ENCODE measurements around the gene ALOX12B. TPM values are rescaled to one million over a fixed set of nuclear protein-coding genes. Genes with fewer than 3 reads are reported as not detected.

ALOX12B gene
- total and polyA plus RNA-seq, 4 donors = not detected

- Histone ChIP-seq H3K4me1 (ENCODE audit: control insufficient read depth in 4 of 4, insufficient read depth in 4 of 4, low read length in 3 of 4) (peaks cover 0 to 24% (median 16%) of the 10 kb centered on the region in 4 donors), H3K27ac (ENCODE audit: low read depth in 1 of 2, low read length in 2 of 2) (no peak overlapping the region), H3K27me3 (ENCODE audit: control insufficient read depth in 4 of 4, insufficient read depth in 4 of 4, low read length in 3 of 4) (peaks cover 0 to 12% (median 3%) of the 10 kb centered on the region in 4 donors), H3K36me3 (ENCODE audit: control insufficient read depth in 4 of 4, insufficient read depth in 3 of 4, low read depth in 1 of 4, low read length in 3 of 4) (no peaks in the 10 kb centered on the region), H3K9me3 (ENCODE audit: control insufficient read depth in 4 of 4, low read length in 3 of 4) (no peaks in the 10 kb centered on the region), H3K4me3 (ENCODE audit: low read depth in 1 of 3, low read length in 3 of 3) (no peak overlapping the region), H3K9ac (ENCODE audit: low read depth in 1 of 2, low read length in 2 of 2) (peak overlapping the region in 1 of 2 donors; percentile 33)
- TF ChIP-seq JUND (IDR thresholded peaks at IDR 0.05) = no peak
- TF ChIP-seq HNF4G (IDR thresholded peaks at IDR 0.05) = no peak
- TF ChIP-seq RXRA (IDR thresholded peaks at IDR 0.05) = no peak
- TF ChIP-seq HNF4A (conservative IDR thresholded peaks at IDR 0.05) = no peak
- TF ChIP-seq GABPA (IDR thresholded peaks at IDR 0.05 in 1 of 2, conservative IDR thresholded peaks at IDR 0.05 in 1 of 2) = no peak
- no peak for TF ChIP-seq ATF3 (IDR thresholded peaks at IDR 0.05)
- TF ChIP-seq CTCF (IDR thresholded peaks at IDR 0.05; ENCODE audit: low read depth, low read length, missing input control) = no peak
- no peak for TF ChIP-seq FOXA1 (IDR thresholded peaks at IDR 0.05)
- no peak for TF ChIP-seq MAX (IDR thresholded peaks at IDR 0.05)
- TF ChIP-seq FOXA2 (IDR thresholded peaks at IDR 0.05) = no peak
- TF ChIP-seq NR2F2 (IDR thresholded peaks at IDR 0.05) = no peak
- TF ChIP-seq TAF1 (conservative IDR thresholded peaks at IDR 0.05) = no peak
- no peak for TF ChIP-seq REST (IDR thresholded peaks at IDR 0.05)
- no peak for TF ChIP-seq ZBTB33 (IDR thresholded peaks at IDR 0.05)
- no peak for TF ChIP-seq YY1 (IDR thresholded peaks at IDR 0.05)
- TF ChIP-seq SP1 (IDR thresholded peaks at IDR 0.05) = no peak
- no peak for TF ChIP-seq EGR1 (IDR thresholded peaks at IDR 0.05; ENCODE audit: low read depth in 2 of 2)
- DNase-seq (ENCODE audit: low spot score) = no peak
- 65% methylated on average over 3 of the region's 3 CpGs for WGBS
Measured at GRCh38 chr17:8055851-8056231, 31.7 kb downstream of the ALOX12B start.

- peaks cover 0 to 13% (median 7%) of the 10 kb centered on the region in 4 donors for H3K4me1 ChIP-seq (ENCODE audit: control insufficient read depth in 4 of 4, insufficient read depth in 4 of 4, low read length in 3 of 4)
Measured at GRCh38 chr17:8053600-8053999, 33.9 kb downstream of the ALOX12B start.

More at GRCh38 chr17:8053600-8053999, 33.9 kb downstream of the ALOX12B start:
- DNase-seq (ENCODE audit: low spot score) = no peak
- WGBS = 94% methylated on average over 7 of the region's 7 CpGs
- Histone ChIP-seq H3K9ac (ENCODE audit: low read depth in 1 of 2, low read length in 2 of 2) (no peak overlapping the region), H3K36me3 (ENCODE audit: control insufficient read depth in 4 of 4, insufficient read depth in 3 of 4, low read depth in 1 of 4, low read length in 3 of 4) (no peaks in the 10 kb centered on the region), H3K9me3 (ENCODE audit: control insufficient read depth in 4 of 4, low read length in 3 of 4) (no peaks in the 10 kb centered on the region), H3K4me3 (ENCODE audit: low read depth in 1 of 3, low read length in 3 of 3) (no peak overlapping the region), H3K27me3 (ENCODE audit: control insufficient read depth in 4 of 4, insufficient read depth in 4 of 4, low read length in 3 of 4) (peaks cover 0 to 12% (median 3%) of the 10 kb centered on the region in 4 donors), H3K27ac (ENCODE audit: low read depth in 1 of 2, low read length in 2 of 2) (no peak overlapping the region)
- TF ChIP-seq HNF4G (IDR thresholded peaks at IDR 0.05) = no peak
- no peak for TF ChIP-seq HNF4A (conservative IDR thresholded peaks at IDR 0.05)
- no peak for TF ChIP-seq ZBTB33 (IDR thresholded peaks at IDR 0.05)
- no peak for TF ChIP-seq TAF1 (conservative IDR thresholded peaks at IDR 0.05)
- TF ChIP-seq CTCF (IDR thresholded peaks at IDR 0.05; ENCODE audit: low read depth, low read length, missing input control) = no peak
- no peak for TF ChIP-seq FOXA2 (IDR thresholded peaks at IDR 0.05)
- TF ChIP-seq EGR1 (IDR thresholded peaks at IDR 0.05; ENCODE audit: low read depth in 2 of 2) = no peak
- no peak for TF ChIP-seq NR2F2 (IDR thresholded peaks at IDR 0.05)
- TF ChIP-seq SP1 (IDR thresholded peaks at IDR 0.05) = no peak

All from liver (tissue), 9 donors.